ENCODE data around the gene CRIP3. TPM values are rescaled to one million over a fixed set of nuclear protein-coding genes. Genes with fewer than 3 reads are reported as not detected.

The CRIP3 gene
- total and polyA plus RNA-seq, 10 of the 15 experiments (the other 5 are each of a cell fraction or from before 2014, with no cell fraction given), result 1.5 to 9.2 (median 2.2) TPM

DNA sequence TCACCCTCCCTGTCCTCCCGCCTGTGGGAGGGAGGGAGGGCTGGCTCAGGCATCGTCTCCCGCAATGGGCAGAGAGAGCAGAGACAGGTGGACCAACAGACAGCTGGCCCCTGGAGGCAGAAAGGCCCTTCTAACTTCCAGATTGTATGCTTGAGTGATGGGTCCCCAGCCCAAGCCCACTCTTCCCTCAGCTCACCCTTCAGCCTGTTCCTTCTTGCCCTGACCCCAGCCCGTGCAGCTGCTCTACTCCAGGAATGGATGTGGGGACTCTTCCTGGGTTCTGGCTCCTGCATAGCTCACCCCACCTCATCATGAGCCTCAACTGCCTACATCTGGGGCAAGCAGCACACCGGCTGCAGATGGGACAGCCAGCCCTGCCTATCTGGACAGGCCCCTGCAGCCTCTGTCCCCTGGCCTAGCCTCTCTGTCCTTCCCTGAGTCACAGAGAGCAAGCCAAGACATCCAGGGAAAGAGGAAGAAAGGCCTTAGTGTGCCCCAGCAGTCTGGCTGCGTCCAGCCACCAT is 22.1 kb downstream of the CRIP3 start:
- no peaks in the 10 kb centered on the region for H3K9me3 ChIP-seq (replicated peaks; ENCODE audit: control insufficient read depth, insufficient read depth, low read length)
- no peaks in the 10 kb centered on the region for H3K4me1 ChIP-seq (ENCODE audit: control insufficient read depth, insufficient read depth, low read length)
- SMC1A ChIA-PET (ENCODE audit: uncharacterized antibody, unreplicated experiment), result interaction anchor here (0.5 kb wide), 1 partner anchor 122 kb away, joined by 5 read pairs; no protein-coding TSS in a partner anchor
- H3K9ac ChIP-seq (ENCODE audit: control insufficient read depth, insufficient read depth, low read length), result no peak overlapping the region
- no peak overlapping the region for H2AFZ ChIP-seq (ENCODE audit: control insufficient read depth, low read depth, low read length)
- in situ Hi-C loops (cut with MboI) (no loop called here), intact Hi-C loops (cut with micrococcal nuclease; ENCODE audit: unreplicated experiment) (no loop called here)
- H3K27ac ChIP-seq (ENCODE audit: control insufficient read depth, insufficient read depth), result no peak overlapping the region
- ATAC-seq (no peak), FAIRE-seq (no peak), DNase-seq (ENCODE audit: low read depth, low spot score) (no peak)
- RAD21 ChIA-PET (ENCODE audit: unreplicated experiment), result no interaction called here
- H3K4me3 ChIP-seq, result no peak overlapping the region
- H3K79me2 ChIP-seq (ENCODE audit: control insufficient read depth, insufficient read depth, low read length), result no peaks in the 10 kb centered on the region
- POLR2A ChIA-PET, result no interaction called here
- no peaks in the 10 kb centered on the region for H4K20me1 ChIP-seq (ENCODE audit: control insufficient read depth, insufficient read depth)
- no peaks in the 10 kb centered on the region for H3K36me3 ChIP-seq (ENCODE audit: control insufficient read depth in 2 of 2, insufficient read depth in 2 of 2, low read length in 1 of 2)
- CTCF ChIA-PET, result no interaction called here
- 44% methylated on average over 6 of the region's 6 CpGs for WGBS (ENCODE audit: insufficient coverage, insufficient replicate concordance, low lambda C conversion rate, missing lambda C conversion rate)
- no TSS peak for BruUV-seq (replicated peaks)
- TF ChIP-seq MTA3 (IDR thresholded peaks at IDR 0.05; ENCODE audit: borderline replicate concordance, low read length) (no peak), PML (IDR thresholded peaks at IDR 0.05; ENCODE audit: low read length) (no peak), MYB (IDR thresholded peaks at IDR 0.05; ENCODE audit: borderline replicate concordance, low read depth, low read length) (no peak), WRNIP1 (IDR thresholded peaks at IDR 0.05; ENCODE audit: borderline replicate concordance, low read depth, low read length) (no peak), SMAD1 (IDR thresholded peaks at IDR 0.05; ENCODE audit: low read depth, partially characterized antibody) (no peak), CREM (IDR thresholded peaks at IDR 0.05; ENCODE audit: low read depth) (no peak), ZNF207 (IDR thresholded peaks at IDR 0.05; ENCODE audit: borderline replicate concordance) (no peak), EZH2 (IDR thresholded peaks at IDR 0.05; ENCODE audit: borderline replicate concordance, control insufficient read depth, low read depth, low read length) (no peak), KDM1A (IDR thresholded peaks at IDR 0.05; ENCODE audit: borderline replicate concordance) (no peak), NR2F1 (conservative IDR thresholded peaks at IDR 0.05) (no peak), EGR1 (IDR thresholded peaks at IDR 0.05; ENCODE audit: borderline replicate concordance in 1 of 2, low read depth in 2 of 2, low read length in 2 of 2) (no peak), BRCA1 (IDR thresholded peaks at IDR 0.05; ENCODE audit: low read depth, low read length) (no peak), PAX8 (IDR thresholded peaks at IDR 0.05) (no peak), SRF (IDR thresholded peaks at IDR 0.05; ENCODE audit: low read depth in 2 of 2, low read length in 2 of 2) (no peak)
- TF ChIP-seq, protein P1, sequence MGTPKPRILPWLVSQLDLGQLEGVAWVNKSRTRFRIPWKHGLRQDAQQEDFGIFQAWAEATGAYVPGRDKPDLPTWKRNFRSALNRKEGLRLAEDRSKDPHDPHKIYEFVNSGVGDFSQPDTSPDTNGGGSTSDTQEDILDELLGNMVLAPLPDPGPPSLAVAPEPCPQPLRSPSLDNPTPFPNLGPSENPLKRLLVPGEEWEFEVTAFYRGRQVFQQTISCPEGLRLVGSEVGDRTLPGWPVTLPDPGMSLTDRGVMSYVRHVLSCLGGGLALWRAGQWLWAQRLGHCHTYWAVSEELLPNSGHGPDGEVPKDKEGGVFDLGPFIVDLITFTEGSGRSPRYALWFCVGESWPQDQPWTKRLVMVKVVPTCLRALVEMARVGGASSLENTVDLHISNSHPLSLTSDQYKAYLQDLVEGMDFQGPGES (IDR thresholded peaks at IDR 0.05), result no peak
- TF ChIP-seq, protein P2, sequence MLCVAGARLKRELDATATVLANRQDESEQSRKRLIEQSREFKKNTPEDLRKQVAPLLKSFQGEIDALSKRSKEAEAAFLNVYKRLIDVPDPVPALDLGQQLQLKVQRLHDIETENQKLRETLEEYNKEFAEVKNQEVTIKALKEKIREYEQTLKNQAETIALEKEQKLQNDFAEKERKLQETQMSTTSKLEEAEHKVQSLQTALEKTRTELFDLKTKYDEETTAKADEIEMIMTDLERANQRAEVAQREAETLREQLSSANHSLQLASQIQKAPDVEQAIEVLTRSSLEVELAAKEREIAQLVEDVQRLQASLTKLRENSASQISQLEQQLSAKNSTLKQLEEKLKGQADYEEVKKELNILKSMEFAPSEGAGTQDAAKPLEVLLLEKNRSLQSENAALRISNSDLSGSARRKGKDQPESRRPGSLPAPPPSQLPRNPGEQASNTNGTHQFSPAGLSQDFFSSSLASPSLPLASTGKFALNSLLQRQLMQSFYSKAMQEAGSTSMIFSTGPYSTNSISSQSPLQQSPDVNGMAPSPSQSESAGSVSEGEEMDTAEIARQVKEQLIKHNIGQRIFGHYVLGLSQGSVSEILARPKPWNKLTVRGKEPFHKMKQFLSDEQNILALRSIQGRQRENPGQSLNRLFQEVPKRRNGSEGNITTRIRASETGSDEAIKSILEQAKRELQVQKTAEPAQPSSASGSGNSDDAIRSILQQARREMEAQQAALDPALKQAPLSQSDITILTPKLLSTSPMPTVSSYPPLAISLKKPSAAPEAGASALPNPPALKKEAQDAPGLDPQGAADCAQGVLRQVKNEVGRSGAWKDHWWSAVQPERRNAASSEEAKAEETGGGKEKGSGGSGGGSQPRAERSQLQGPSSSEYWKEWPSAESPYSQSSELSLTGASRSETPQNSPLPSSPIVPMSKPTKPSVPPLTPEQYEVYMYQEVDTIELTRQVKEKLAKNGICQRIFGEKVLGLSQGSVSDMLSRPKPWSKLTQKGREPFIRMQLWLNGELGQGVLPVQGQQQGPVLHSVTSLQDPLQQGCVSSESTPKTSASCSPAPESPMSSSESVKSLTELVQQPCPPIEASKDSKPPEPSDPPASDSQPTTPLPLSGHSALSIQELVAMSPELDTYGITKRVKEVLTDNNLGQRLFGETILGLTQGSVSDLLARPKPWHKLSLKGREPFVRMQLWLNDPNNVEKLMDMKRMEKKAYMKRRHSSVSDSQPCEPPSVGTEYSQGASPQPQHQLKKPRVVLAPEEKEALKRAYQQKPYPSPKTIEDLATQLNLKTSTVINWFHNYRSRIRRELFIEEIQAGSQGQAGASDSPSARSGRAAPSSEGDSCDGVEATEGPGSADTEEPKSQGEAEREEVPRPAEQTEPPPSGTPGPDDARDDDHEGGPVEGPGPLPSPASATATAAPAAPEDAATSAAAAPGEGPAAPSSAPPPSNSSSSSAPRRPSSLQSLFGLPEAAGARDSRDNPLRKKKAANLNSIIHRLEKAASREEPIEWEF (IDR thresholded peaks at IDR 0.05; ENCODE audit: insufficient replicate concordance, low read depth, low read length), result no peak
- H3K4me2 ChIP-seq (ENCODE audit: control insufficient read depth, insufficient read depth), result no peak overlapping the region
- H3K27me3 ChIP-seq (replicated peaks in 1 of 2; ENCODE audit: control insufficient read depth in 2 of 2, insufficient read depth in 2 of 2, low read length in 1 of 2), result peaks cover 0 to 2% of the 10 kb centered on the region in 2 experiments; a peak in 3 of 4 replicates
